Activated T-cell treated with anti-CD3 and anti-CD28 coated beads, Interleukin-2, amount 50 U/mL, for 72 hours (primary cell): ENCODE results near the gene ORAI3. TPM values are rescaled to one million over a fixed set of nuclear protein-coding genes. Genes with fewer than 3 reads are reported as not detected.
"Not testable (repeated sequence)": the region's sequence is repeated elsewhere in the genome, so short reads cannot be mapped to it uniquely, and the experiment has no call there.

Source experiments
- ATAC-seq, 2 donors: fragments of 150-1000 bp; cut with Tn5 transposase; replicated peaks in 1 of 2; 2 replicates each; pipeline ENCODE4 v1.10.0; 2021; ENCODE audit warnings: moderate library complexity in 2 of 2, mild to moderate bottlenecking in 1 of 2
- DNase-seq, 2 donors: peaks; one replicate each; pipeline ENCODE4 v3.0.0; 2021 to 2022; ENCODE audit warnings: mixed read lengths in 1 of 2
- H3K27ac Mint-ChIP-seq: one replicate; pipeline ENCODE4 v1.8.0; 2022; ENCODE audit warnings: mild to moderate bottlenecking, moderate library complexity, mixed read lengths
- H3K27me3 Mint-ChIP-seq: one replicate; pipeline ENCODE4 v1.8.0; 2022; ENCODE audit warnings: low read depth, mixed read lengths
- H3K36me3 Mint-ChIP-seq, 2 donors: one replicate each; pipeline ENCODE4 v1.8.0; 2022; ENCODE audit warnings: mixed read lengths in 2 of 2, mild to moderate bottlenecking in 1 of 2; ENCODE audit not compliant: insufficient read depth in 2 of 2
- H3K4me1 Mint-ChIP-seq: one replicate; pipeline ENCODE4 v1.8.0; 2022; ENCODE audit warnings: low read depth, mixed read lengths
- H3K4me3 Mint-ChIP-seq, 2 donors: one replicate each; pipeline ENCODE4 v1.8.0; 2022; ENCODE audit warnings: mild to moderate bottlenecking in 2 of 2, mixed read lengths in 2 of 2, moderate library complexity in 2 of 2
- H3K9me3 Mint-ChIP-seq, 2 donors: one replicate each; pipeline ENCODE4 v1.8.0; 2022; ENCODE audit warnings: mixed read lengths in 2 of 2
- total RNA-seq, 2 donors: library from RNA; stranded (reverse); gene quantifications; one replicate each; pipeline ENCODE4 v1.2.3, GENCODE V29; 2022

ORAI3 gene
- total RNA-seq, 2 donors from 2014 or later = 13.6 to 15.6 TPM

DNA sequence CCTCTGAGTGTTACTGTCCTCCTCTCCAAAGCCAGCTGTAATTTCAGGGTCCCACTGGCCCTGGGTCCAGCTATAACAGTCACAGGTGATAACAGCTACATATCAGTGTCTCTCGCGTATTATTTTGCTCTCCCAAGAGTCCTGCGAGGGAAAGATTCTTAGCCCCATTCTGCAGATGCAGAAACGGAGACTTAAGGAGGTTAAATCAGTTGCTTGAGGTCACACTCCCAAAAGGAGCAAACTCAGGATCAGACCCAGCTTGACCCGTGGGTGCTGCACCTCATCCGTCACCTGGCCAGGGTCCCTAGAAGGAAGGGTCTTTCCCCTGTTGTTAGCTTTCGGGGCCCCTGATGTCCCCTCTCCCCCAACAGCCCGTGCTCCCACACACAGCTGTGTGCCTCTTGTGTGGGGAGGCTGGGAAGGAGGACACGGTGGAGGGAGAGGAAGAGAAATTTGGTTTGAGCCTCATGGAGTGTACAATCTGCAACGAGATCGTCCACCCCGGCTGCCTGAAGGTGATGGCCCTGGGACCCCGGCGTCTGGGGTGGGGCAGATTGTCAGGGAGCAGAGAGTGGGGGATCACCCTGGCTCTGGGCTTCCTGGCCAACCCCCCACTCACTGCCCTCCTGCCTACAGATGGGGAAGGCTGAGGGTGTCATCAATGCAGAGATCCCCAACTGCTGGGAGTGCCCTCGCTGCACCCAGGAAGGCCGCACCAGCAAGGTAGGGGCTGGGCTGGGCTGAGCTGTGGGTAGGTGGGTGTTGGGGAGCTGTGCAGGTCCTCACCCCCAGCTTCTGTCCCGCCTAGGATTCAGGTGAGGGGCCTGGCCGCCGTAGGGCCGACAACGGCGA, 21.7 kb upstream of the ORAI3 start:
- Mint-ChIP-seq H3K4me3 (no peak overlapping the region), H3K9me3 (no peaks in the 10 kb centered on the region), H3K27me3 (no peaks in the 10 kb centered on the region), H3K27ac (no peak overlapping the region), H3K4me1 (peaks cover 9% of the 10 kb centered on the region), H3K36me3 (peaks cover 0 to 2% of the 10 kb centered on the region in 2 donors)
- no peak for ATAC-seq
- no peak for DNase-seq

DNA sequence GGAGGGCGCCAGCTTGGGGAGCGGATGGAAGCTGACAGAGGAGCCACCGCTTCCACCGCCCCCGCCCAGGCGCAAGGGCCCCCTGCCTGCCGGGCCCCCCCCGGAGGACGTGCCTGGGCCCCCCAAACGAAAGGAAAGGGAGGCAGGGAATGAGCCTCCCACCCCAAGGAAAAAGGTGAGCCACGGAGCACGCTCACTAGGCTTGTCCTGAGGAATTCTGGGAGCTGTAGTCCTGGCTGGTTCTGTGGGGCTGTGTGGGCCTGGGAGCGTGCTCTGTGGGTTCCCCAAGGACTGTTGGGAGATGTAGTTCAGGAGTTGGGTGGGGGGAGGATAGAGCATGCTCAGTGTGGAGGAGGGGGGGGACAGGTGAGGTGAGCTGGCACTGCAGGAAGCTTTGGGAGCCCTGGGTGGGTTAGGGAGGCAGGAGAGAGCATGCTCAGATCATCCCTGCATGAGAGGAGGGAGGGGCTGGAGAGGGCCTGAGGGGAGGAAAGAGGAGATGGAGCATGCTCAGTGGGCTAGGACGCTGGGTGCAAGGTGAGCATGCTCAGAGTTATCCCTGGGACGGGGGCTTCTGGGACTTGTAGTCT, 21.0 kb upstream of the ORAI3 start:
- peak in 1 of 2 donors; percentile 32 for DNase-seq
- no peak for ATAC-seq
- H3K27ac Mint-ChIP-seq = no peak overlapping the region
- peaks cover 9% of the 10 kb centered on the region for H3K4me1 Mint-ChIP-seq
- no peak overlapping the region for H3K4me3 Mint-ChIP-seq
- H3K36me3 Mint-ChIP-seq = peaks cover 0 to 5% of the 10 kb centered on the region in 2 donors
- H3K27me3 Mint-ChIP-seq = no peaks in the 10 kb centered on the region
- H3K9me3 Mint-ChIP-seq = no peaks in the 10 kb centered on the region

DNA sequence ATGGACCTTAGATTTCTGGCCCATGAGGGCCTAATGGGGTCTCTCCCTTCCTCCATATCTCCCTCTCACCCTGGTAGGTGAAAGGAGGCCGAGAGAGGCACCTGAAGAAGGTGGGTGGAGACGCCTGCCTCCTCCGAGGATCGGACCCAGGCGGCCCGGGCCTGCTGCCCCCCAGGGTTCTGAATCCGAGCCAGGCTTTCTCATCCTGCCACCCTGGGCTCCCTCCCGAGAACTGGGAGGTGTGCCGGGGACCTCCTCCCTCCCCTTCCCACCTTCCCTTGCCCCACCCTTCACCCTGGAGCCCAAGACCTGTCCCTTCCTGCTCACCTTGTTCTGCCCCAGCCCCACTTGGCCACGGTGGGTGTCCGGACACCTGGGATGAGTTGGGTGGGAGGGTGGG, 20.5 kb upstream of the ORAI3 start:
- Mint-ChIP-seq H3K9me3 (no peaks in the 10 kb centered on the region), H3K27ac (no peak overlapping the region), H3K4me3 (no peak overlapping the region), H3K4me1 (peaks cover 9% of the 10 kb centered on the region), H3K36me3 (peaks cover 0 to 5% of the 10 kb centered on the region in 2 donors), H3K27me3 (no peaks in the 10 kb centered on the region)
- DNase-seq (no peak), ATAC-seq (no peak)

DNA sequence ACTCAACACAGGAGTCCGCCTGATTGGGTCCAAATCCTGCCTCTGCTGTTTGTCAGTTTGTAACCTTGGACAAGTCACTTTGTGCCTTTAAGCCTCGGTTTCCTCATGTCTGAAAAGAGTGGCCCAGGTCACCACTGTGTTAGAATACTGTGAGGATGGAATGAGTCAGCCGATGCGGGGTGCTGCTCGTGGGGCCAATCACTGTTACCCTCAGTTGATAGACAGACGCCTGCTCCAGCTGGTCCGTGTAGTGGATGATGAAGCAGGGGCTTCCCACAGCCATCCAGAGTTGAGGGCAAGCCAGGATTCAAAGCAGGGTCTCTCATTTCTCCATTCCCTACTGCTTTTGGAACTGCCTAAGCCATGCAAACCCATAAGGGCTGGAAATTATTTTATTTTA, 19.7 kb upstream of the ORAI3 start:
- ATAC-seq = peak in 1 of 2 donors; percentile 46
- H3K36me3 Mint-ChIP-seq = peaks cover 0 to 5% of the 10 kb centered on the region in 2 donors
- peaks cover 9% of the 10 kb centered on the region for H3K4me1 Mint-ChIP-seq
- H3K9me3 Mint-ChIP-seq = no peaks in the 10 kb centered on the region
- H3K27ac Mint-ChIP-seq = no peak overlapping the region
- DNase-seq = no peak
- no peak overlapping the region for H3K4me3 Mint-ChIP-seq
- H3K27me3 Mint-ChIP-seq = no peaks in the 10 kb centered on the region

DNA sequence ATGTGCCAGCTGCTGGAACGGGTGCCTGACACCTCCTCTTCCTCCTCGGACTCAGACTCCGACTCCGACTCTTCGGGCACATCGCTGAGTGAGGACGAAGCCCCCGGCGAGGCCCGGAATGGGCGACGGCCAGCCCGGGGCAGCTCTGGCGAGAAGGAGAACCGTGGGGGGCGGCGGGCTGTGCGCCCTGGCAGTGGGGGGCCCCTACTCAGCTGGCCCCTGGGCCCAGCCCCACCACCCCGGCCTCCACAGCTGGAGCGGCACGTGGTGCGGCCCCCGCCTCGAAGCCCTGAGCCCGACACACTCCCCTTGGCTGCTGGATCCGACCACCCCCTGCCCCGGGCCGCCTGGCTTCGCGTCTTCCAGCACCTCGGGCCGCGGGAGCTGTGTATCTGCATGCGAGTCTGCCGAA, 18.7 kb upstream of the ORAI3 start:
- Mint-ChIP-seq H3K4me3 (no peak overlapping the region), H3K27ac (no peak overlapping the region), H3K27me3 (no peaks in the 10 kb centered on the region), H3K36me3 (peaks cover 0 to 5% of the 10 kb centered on the region in 2 donors), H3K9me3 (no peaks in the 10 kb centered on the region), H3K4me1 (peaks cover 9% of the 10 kb centered on the region)
- no peak for DNase-seq
- ATAC-seq = no peak

DNA sequence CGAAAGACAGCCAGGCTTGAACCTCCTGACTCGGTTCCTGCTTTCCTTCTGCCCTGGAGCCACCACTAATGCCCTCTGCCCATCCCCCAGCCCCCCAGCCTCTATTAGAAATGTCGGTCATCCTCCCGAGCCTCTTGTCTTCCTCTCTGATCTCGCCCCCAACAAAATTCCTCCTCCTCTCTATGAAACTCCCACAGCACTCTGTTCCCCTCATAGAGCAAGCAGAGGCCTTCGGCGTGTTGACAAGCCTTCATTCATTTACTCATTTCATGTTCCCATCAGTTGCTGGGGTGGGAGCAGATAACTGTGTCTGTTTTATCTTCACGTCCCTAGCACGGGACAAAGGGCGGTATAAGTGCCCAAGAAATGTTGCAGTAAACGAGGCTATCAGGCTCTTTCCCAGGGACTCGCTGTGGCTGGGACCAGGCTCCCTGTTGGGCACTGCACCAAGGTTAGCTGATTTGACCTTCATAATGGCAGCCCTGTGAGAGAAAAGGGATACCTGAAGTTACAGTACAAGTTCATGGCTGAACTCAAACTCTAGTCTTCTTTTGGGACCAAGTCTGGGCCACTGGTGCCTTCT, 17.7 kb upstream of the ORAI3 start:
- Mint-ChIP-seq H3K36me3 (peaks cover 0 to 5% of the 10 kb centered on the region in 2 donors), H3K4me1 (peaks cover 12% of the 10 kb centered on the region), H3K4me3 (no peak overlapping the region), H3K27ac (no peak overlapping the region), H3K27me3 (no peaks in the 10 kb centered on the region), H3K9me3 (no peaks in the 10 kb centered on the region)
- ATAC-seq = no peak
- DNase-seq = no peak

DNA sequence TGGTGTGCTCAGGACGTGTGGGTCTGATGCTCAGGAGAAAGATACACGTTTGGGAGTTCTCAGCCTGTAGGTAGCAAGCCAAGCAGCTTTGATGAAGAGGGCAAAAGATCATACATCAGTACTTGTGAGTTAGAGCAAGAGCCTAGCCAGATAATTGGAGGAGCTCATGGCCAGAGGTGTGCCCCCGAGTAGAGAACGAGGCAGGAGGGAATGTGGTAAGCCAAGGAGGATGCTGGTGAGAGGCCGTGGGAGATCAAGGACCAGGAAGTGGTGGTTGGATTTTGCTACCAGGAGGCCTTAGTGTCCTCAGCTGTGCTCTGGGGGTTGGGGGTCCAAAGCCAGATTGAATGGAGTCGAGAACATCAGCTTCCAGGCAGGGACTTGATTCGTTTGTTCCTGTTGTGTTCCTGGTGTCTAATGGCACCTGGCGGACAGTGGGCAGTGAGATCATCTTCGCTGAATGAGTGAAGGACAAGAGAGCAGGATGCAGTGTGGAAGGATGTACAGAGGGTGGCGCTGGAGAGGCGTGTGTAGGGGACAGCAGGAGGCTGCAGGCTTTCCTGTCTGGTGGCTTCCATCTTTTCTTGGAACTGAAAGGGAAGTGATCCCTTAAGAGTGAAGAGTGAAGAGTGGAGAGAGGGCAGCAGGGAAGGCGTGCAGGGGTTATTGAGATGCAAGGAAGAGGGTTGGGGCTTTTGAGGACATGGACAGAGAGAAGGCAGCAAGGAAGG, 13.9 kb upstream of the ORAI3 start:
- Mint-ChIP-seq H3K27ac (no peak overlapping the region), H3K4me3 (no peak overlapping the region), H3K4me1 (peaks cover 12% of the 10 kb centered on the region), H3K27me3 (no peaks in the 10 kb centered on the region), H3K9me3 (no peaks in the 10 kb centered on the region), H3K36me3 (peaks cover 0 to 7% of the 10 kb centered on the region in 2 donors)
- DNase-seq (peak; percentile 57 to 60), ATAC-seq (peak; percentile 51 to 71)

DNA sequence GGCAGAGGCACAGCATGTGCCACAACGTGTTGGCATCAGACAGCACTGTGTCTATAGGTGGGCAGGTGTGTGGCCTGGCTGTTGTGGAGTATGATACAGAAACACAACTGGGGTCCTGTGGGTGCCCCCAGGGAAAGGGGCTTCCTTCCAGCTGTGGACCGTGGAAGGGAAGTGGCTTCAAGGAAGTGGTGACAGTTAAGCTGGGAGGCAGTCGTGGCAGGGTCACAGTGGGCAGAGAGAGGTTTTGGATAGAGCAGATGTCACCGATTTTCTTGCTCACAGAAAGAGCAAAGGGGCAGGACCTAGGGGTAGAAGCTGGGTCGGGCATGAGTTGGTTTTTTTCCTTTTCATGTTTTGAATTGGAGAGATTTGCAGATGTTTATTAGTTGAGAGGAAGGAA, 11.2 kb upstream of the ORAI3 start:
- Mint-ChIP-seq H3K9me3 (no peaks in the 10 kb centered on the region), H3K27ac (peak overlapping the region; percentile 38)

DNA sequence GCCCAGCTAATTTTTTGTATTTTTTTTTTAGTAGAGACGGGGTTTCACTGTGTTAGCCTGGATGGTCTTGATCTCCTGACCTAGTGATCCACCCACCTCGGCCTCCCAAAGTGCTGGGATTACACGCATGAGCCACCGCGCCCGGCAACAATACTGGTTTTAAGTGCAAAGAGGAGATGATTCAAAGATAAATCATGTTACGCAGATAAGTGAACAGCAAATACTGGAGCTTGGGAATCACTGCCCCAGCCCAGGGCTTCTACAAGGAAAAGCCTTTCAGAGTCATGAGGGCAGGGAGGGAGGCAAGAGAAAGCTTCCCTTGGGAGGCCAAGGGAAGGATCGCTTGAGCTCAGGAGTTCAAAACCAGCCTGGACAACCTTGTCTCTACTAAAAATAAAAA, 9.3 kb upstream of the ORAI3 start:
- not testable (repeated sequence) for DNase-seq, ATAC-seq, H3K27me3 Mint-ChIP-seq, H3K9me3 Mint-ChIP-seq, H3K27ac Mint-ChIP-seq, H3K36me3 Mint-ChIP-seq, H3K4me3 Mint-ChIP-seq
- peaks cover 30% of the 10 kb centered on the region for H3K4me1 Mint-ChIP-seq

More for the DNA sequence above, 11.2 kb upstream of the ORAI3 start:
- Mint-ChIP-seq H3K36me3 (peaks cover 0 to 2% of the 10 kb centered on the region in 2 donors), H3K4me3 (no peak overlapping the region), H3K4me1 (peaks cover 29% of the 10 kb centered on the region), H3K27me3 (no peaks in the 10 kb centered on the region)
- DNase-seq (no peak), ATAC-seq (no peak)

DNA sequence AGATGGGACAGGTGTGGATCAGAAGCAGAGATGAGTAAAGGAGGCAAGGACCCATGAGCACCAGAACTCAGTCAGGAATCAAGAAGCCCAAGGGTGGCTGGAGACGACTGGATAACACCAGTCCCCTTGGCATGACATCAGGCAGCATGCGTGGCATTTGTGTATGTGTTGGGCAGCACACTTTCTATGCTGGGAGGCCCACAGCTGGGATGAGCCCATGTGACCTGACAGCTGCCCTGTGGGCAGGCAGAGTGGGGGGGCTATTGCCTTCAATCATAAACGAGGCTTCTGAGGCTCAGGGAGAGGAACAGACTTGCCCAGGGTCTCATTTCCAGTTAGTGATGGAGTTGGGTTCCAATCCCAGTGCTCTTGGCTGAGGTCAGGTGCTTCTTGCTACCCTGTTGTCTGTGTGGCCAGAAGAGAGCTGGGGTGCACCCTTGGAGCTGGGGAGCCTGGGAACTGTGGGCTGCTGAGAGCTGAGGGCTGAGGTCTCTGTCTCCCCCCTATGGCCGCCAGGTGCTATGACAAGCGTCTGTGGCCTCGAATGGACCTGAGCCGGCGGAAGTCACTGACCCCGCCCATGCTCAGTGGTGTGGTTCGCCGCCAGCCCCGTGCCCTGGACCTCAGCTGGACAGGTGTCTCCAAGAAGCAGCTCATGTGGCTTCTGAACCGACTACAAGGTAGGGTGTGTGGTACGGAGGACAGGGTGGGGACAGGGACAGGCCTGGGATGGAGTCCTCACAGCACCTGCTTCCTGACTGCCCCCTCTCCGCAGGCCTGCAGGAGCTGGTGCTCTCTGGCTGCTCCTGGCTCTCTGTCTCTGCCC, 7.1 kb upstream of the ORAI3 start:
- Mint-ChIP-seq H3K9me3 (no peaks in the 10 kb centered on the region), H3K4me3 (peak overlapping the region; percentile 36 to 69), H3K27me3 (no peaks in the 10 kb centered on the region), H3K36me3 (peaks cover 0 to 10% of the 10 kb centered on the region in 2 donors), H3K4me1 (peaks cover 20% of the 10 kb centered on the region), H3K27ac (peak overlapping the region; percentile 78)
- ATAC-seq (peak; percentile 93 to 95), DNase-seq (peak; percentile 77 to 81)

DNA sequence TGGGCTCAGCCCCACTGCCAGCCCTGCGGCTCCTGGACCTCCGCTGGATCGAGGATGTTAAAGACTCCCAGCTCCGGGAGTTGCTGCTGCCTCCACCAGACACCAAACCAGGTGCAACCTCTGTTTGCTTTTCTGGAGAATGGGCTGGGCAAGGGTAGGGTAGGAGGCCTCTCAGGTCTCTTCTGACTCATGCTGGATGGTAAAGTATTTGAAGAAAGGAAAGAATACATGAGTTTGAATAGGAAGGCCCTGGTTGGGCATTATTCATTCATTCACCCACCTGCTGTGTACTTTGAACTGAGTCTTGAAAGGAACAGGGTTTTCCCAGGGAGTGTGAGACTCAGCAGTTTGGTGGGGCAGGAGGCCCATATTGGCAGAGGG, 6.5 kb upstream of the ORAI3 start:
- peaks cover 20% of the 10 kb centered on the region for H3K4me1 Mint-ChIP-seq
- DNase-seq = no peak
- H3K36me3 Mint-ChIP-seq = peaks cover 0 to 10% of the 10 kb centered on the region in 2 donors
- H3K9me3 Mint-ChIP-seq = no peaks in the 10 kb centered on the region
- peak overlapping the region; percentile 36 to 69 for H3K4me3 Mint-ChIP-seq
- H3K27ac Mint-ChIP-seq = peak overlapping the region; percentile 70
- H3K27me3 Mint-ChIP-seq = no peaks in the 10 kb centered on the region
- peak; percentile 42 to 51 for ATAC-seq

DNA sequence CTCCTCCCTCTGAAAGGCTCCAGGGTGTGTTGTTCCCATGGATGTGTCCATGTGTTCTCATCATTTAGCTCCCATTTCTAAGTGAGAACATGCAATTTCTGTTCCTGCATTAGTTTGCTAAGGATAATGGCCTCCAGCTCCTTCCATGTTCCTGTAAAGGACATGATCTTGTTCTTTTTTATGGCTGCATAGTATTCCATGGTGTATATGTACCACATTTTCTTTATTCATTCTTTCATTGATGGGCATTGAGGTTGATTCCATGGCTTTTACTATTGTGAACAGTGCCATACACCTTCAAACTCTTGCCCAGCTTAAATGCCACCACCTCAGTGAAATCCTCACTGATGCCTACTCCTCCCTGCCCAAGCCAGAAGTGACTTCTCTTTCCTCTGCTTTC, 4.5 kb upstream of the ORAI3 start:
- no peak for ATAC-seq
- Mint-ChIP-seq H3K9me3 (no peaks in the 10 kb centered on the region), H3K4me1 (peaks cover 20% of the 10 kb centered on the region), H3K27ac (no peak overlapping the region), H3K4me3 (no peak overlapping the region), H3K36me3 (peaks cover 0 to 10% of the 10 kb centered on the region in 2 donors), H3K27me3 (no peaks in the 10 kb centered on the region)
- DNase-seq = no peak
